CD4-positive, CD25-positive, alpha-beta regulatory T cell (primary cell): ENCODE data around the gene PANK4. TPM values are rescaled to one million over a fixed set of nuclear protein-coding genes. Genes with fewer than 3 reads are reported as not detected.

Source experiments
- ATAC-seq, 2 donors: fragments of 150-1000 bp; cut with Tn5 transposase; one replicate each; pipeline ENCODE4 v1.10.0; 2021; ENCODE audit warnings: low read depth in 2 of 2, moderate number of reproducible peaks in 2 of 2, moderate library complexity in 1 of 2
- DNase-seq, 3 donors: peaks; one replicate each; pipeline versions ENCODE4 v3.0.0 to v3.0.0-alpha.2; 2012 to 2022; ENCODE audit warnings: mixed read lengths in 1 of 3
- H3K27ac ChIP-seq: one replicate; pipeline ENCODE4 v1.7.0; 2013; ENCODE audit warnings: mild to moderate bottlenecking, low read length; ENCODE audit not compliant: insufficient read depth, poor library complexity, severe bottlenecking
- H3K27me3 ChIP-seq: one replicate; pipeline ENCODE4 v1.7.0; 2013; ENCODE audit warnings: low read length; ENCODE audit not compliant: control insufficient read depth, insufficient read depth
- H3K36me3 ChIP-seq: one replicate; pipeline ENCODE4 v1.7.0; 2013; ENCODE audit warnings: mild to moderate bottlenecking, low read length, moderate library complexity; ENCODE audit not compliant: control insufficient read depth, insufficient read depth
- H3K4me1 ChIP-seq: 2 replicates; pipeline ENCODE4 v1.7.0; 2013; ENCODE audit warnings: mild to moderate bottlenecking, low read length; ENCODE audit not compliant: insufficient read depth, control insufficient read depth, poor library complexity, severe bottlenecking
- H3K4me3 ChIP-seq: one replicate; pipeline ENCODE4 v1.7.0; 2013; ENCODE audit warnings: low read depth, mild to moderate bottlenecking, low read length, moderate library complexity
- H3K9me3 ChIP-seq, 2 experiments: 1 replicate in 1 of 2; 2 replicates in 1 of 2; pipeline ENCODE4 v1.7.0; 2013; ENCODE audit warnings: low read length in 2 of 2, mild to moderate bottlenecking in 1 of 2, moderate library complexity in 1 of 2; ENCODE audit not compliant: control insufficient read depth in 2 of 2
- H3K27ac Mint-ChIP-seq, 3 donors: one replicate each; pipeline ENCODE4 v1.8.0; 2020 to 2022; ENCODE audit warnings: mild to moderate bottlenecking in 3 of 3, mixed read lengths in 3 of 3, moderate library complexity in 2 of 3
- H3K27me3 Mint-ChIP-seq: one replicate; pipeline ENCODE4 v1.8.0; 2022; ENCODE audit warnings: mild to moderate bottlenecking, mixed read lengths
- H3K36me3 Mint-ChIP-seq: one replicate; pipeline ENCODE4 v1.8.0; 2020; ENCODE audit warnings: mixed read lengths
- H3K4me1 Mint-ChIP-seq, 4 donors: one replicate each; pipeline ENCODE4 v1.8.0; 2020 to 2022; ENCODE audit warnings: mixed read lengths in 4 of 4, mild to moderate bottlenecking in 1 of 4
- H3K4me3 Mint-ChIP-seq, 4 donors: one replicate each; pipeline ENCODE4 v1.8.0; 2020 to 2022; ENCODE audit warnings: mild to moderate bottlenecking in 4 of 4, mixed read lengths in 4 of 4, moderate library complexity in 3 of 4
- H3K9me3 Mint-ChIP-seq, 7 donors: one replicate each; pipeline ENCODE4 v1.8.0; 2020 to 2022; ENCODE audit warnings: mixed read lengths in 7 of 7, mild to moderate bottlenecking in 3 of 7, moderate library complexity in 2 of 7
- polyA plus RNA-seq, 4 donors: library from polyadenylated mRNA; unstranded; fragments of 300-500 nt; fragmentation: Illumina TruSeq; gene quantifications; one replicate each; pipeline ENCODE4 v1.2.3, GENCODE V29; 2021
- total RNA-seq: library from RNA; stranded (reverse); gene quantifications from one replicate; pipeline ENCODE4 v1.2.3, GENCODE V29; 2022

Gene PANK4
- total and polyA plus RNA-seq, 5 donors from 2014 or later: 16.8 to 66.6 (median 17.7) TPM

- peaks cover 24% of the 10 kb centered on the region for H3K4me1 ChIP-seq
These were observed 57.1 kb downstream of the PANK4 start for GRCh38 chr1:2469103-2469940.

GRCh38 chr1:2468540-2468939 is 57.9 kb downstream of the PANK4 start:
- peaks cover 24% of the 10 kb centered on the region for H3K4me1 ChIP-seq
- no peaks in the 10 kb centered on the region for H3K27me3 ChIP-seq
- no peaks in the 10 kb centered on the region for H3K27me3 Mint-ChIP-seq
- ATAC-seq: no peak
- no peak overlapping the region for H3K4me3 ChIP-seq
- no peak for DNase-seq
- no peak overlapping the region for H3K4me3 Mint-ChIP-seq
- H3K27ac ChIP-seq: no peak overlapping the region
- H3K4me1 Mint-ChIP-seq: peaks cover 0 to 9% (median 0%) of the 10 kb centered on the region in 4 donors
- no peaks in the 10 kb centered on the region for H3K9me3 ChIP-seq
- H3K27ac Mint-ChIP-seq: no peak overlapping the region
- H3K9me3 Mint-ChIP-seq: no peaks in the 10 kb centered on the region
- H3K36me3 ChIP-seq: no peaks in the 10 kb centered on the region
- H3K36me3 Mint-ChIP-seq: no peaks in the 10 kb centered on the region

More at GRCh38 chr1:2469103-2469940, 57.1 kb downstream of the PANK4 start:
- Histone ChIP-seq H3K4me3 (no peak overlapping the region), H3K27ac (no peak overlapping the region), H3K9me3 (no peaks in the 10 kb centered on the region), H3K27me3 (no peaks in the 10 kb centered on the region), H3K36me3 (no peaks in the 10 kb centered on the region)
- DNase-seq (no peak), ATAC-seq (no peak)
- H3K4me1 Mint-ChIP-seq: peaks cover 0 to 9% (median 0%) of the 10 kb centered on the region in 4 donors
- H3K27me3 Mint-ChIP-seq: no peaks in the 10 kb centered on the region
- H3K4me3 Mint-ChIP-seq: no peak overlapping the region
- H3K36me3 Mint-ChIP-seq: no peaks in the 10 kb centered on the region
- H3K27ac Mint-ChIP-seq: no peak overlapping the region
- H3K9me3 Mint-ChIP-seq: no peaks in the 10 kb centered on the region

GRCh38 chr1:2468041-2468472 is 58.3 kb downstream of the PANK4 start:
- H3K27me3 Mint-ChIP-seq: no peaks in the 10 kb centered on the region
- H3K36me3 Mint-ChIP-seq: no peaks in the 10 kb centered on the region
- ATAC-seq: no peak
- no peak overlapping the region for H3K27ac Mint-ChIP-seq
- Histone ChIP-seq H3K4me1 (peaks cover 24% of the 10 kb centered on the region), H3K4me3 (no peak overlapping the region), H3K27ac (no peak overlapping the region), H3K9me3 (no peaks in the 10 kb centered on the region), H3K27me3 (no peaks in the 10 kb centered on the region), H3K36me3 (no peaks in the 10 kb centered on the region)
- peak in 1 of 3 donors; percentile 48 for DNase-seq
- no peaks in the 10 kb centered on the region for H3K9me3 Mint-ChIP-seq
- H3K4me3 Mint-ChIP-seq: no peak overlapping the region
- H3K4me1 Mint-ChIP-seq: peaks cover 0 to 9% (median 0%) of the 10 kb centered on the region in 4 donors

GRCh38 chr1:2466958-2467554 is 59.3 kb downstream of the PANK4 start:
- Mint-ChIP-seq H3K27ac (no peak overlapping the region), H3K27me3 (no peaks in the 10 kb centered on the region), H3K9me3 (no peaks in the 10 kb centered on the region), H3K4me1 (peaks cover 0 to 9% (median 0%) of the 10 kb centered on the region in 4 donors), H3K4me3 (no peak overlapping the region), H3K36me3 (no peaks in the 10 kb centered on the region)
- peak; percentile 39 to 48 for ATAC-seq
- Histone ChIP-seq H3K9me3 (no peaks in the 10 kb centered on the region), H3K27me3 (no peaks in the 10 kb centered on the region), H3K27ac (no peak overlapping the region), H3K4me3 (no peak overlapping the region), H3K36me3 (no peaks in the 10 kb centered on the region), H3K4me1 (peaks cover 24% of the 10 kb centered on the region)
- peak; percentile 12 to 26 (median 13) for DNase-seq

- Histone ChIP-seq H3K36me3 (no peaks in the 10 kb centered on the region), H3K9me3 (no peaks in the 10 kb centered on the region), H3K27ac (no peak overlapping the region), H3K27me3 (no peaks in the 10 kb centered on the region), H3K4me1 (peaks cover 24% of the 10 kb centered on the region), H3K4me3 (no peak overlapping the region)
- DNase-seq (no peak), ATAC-seq (no peak)
- H3K9me3 Mint-ChIP-seq: no peaks in the 10 kb centered on the region
- no peak overlapping the region for H3K4me3 Mint-ChIP-seq
- no peaks in the 10 kb centered on the region for H3K27me3 Mint-ChIP-seq
- no peaks in the 10 kb centered on the region for H3K36me3 Mint-ChIP-seq
- no peak overlapping the region for H3K27ac Mint-ChIP-seq
- H3K4me1 Mint-ChIP-seq: peaks cover 0 to 9% (median 0%) of the 10 kb centered on the region in 4 donors
These were observed 60.1 kb downstream of the PANK4 start for GRCh38 chr1:2466270-2466665.

GRCh38 chr1:2465371-2466269 is 60.8 kb downstream of the PANK4 start:
- Mint-ChIP-seq H3K9me3 (no peaks in the 10 kb centered on the region), H3K4me1 (peaks cover 0 to 9% (median 0%) of the 10 kb centered on the region in 4 donors), H3K27me3 (no peaks in the 10 kb centered on the region), H3K36me3 (no peaks in the 10 kb centered on the region), H3K27ac (no peak overlapping the region), H3K4me3 (no peak overlapping the region)
- no peak for DNase-seq
- no peak for ATAC-seq
- Histone ChIP-seq H3K9me3 (no peaks in the 10 kb centered on the region), H3K4me1 (peaks cover 24% of the 10 kb centered on the region), H3K27ac (no peak overlapping the region), H3K36me3 (no peaks in the 10 kb centered on the region), H3K4me3 (no peak overlapping the region), H3K27me3 (no peaks in the 10 kb centered on the region)

GRCh38 chr1:2463396-2463795 is 63.0 kb downstream of the PANK4 start:
- Mint-ChIP-seq H3K36me3 (no peaks in the 10 kb centered on the region), H3K9me3 (no peaks in the 10 kb centered on the region), H3K27ac (no peak overlapping the region), H3K4me3 (no peak overlapping the region), H3K27me3 (no peaks in the 10 kb centered on the region), H3K4me1 (peaks cover 0 to 11% (median 0%) of the 10 kb centered on the region in 4 donors)
- DNase-seq: no peak
- H3K4me1 ChIP-seq: peaks cover 24% of the 10 kb centered on the region
- no peak overlapping the region for H3K4me3 ChIP-seq
- no peaks in the 10 kb centered on the region for H3K36me3 ChIP-seq
- no peaks in the 10 kb centered on the region for H3K9me3 ChIP-seq
- ATAC-seq: no peak
- H3K27me3 ChIP-seq: no peaks in the 10 kb centered on the region
- H3K27ac ChIP-seq: no peak overlapping the region
